H9 (cell line): ENCODE measurements around the gene TNIK. TPM values are rescaled to one million over a fixed set of nuclear protein-coding genes. Genes with fewer than 3 reads are reported as not detected.

Experiments used
- DNase-seq: peaks from one replicate; pipeline ENCODE4 v3.0.0-alpha.2; 2017
- H2AFZ ChIP-seq: one replicate; pipeline ENCODE4 v1.6.1; 2013; ENCODE audit warnings: mild to moderate bottlenecking, low read length, control low read depth, moderate library complexity
- H2AK5ac ChIP-seq: 2 replicates; pipeline ENCODE4 v1.6.1; 2013; ENCODE audit warnings: low read length, control low read depth, mixed read lengths; ENCODE audit not compliant: insufficient read length
- H2BK120ac ChIP-seq: one replicate; pipeline ENCODE4 v1.6.1; 2013; ENCODE audit warnings: low read depth, mild to moderate bottlenecking, low read length, control low read depth, inconsistent platforms; ENCODE audit not compliant: poor library complexity, severe bottlenecking
- H2BK12ac ChIP-seq: 2 replicates; pipeline ENCODE4 v1.6.1; 2013; ENCODE audit warnings: low read length, control low read depth, mixed read lengths, low read depth; ENCODE audit not compliant: insufficient read length
- H2BK15ac ChIP-seq: 2 replicates; pipeline ENCODE4 v1.6.1; 2013; ENCODE audit warnings: low read depth, low read length, control low read depth
- H2BK20ac ChIP-seq: one replicate; pipeline ENCODE4 v1.6.1; 2013; ENCODE audit warnings: low read depth, mild to moderate bottlenecking, low read length, control low read depth, inconsistent platforms; ENCODE audit not compliant: poor library complexity, severe bottlenecking
- H2BK5ac ChIP-seq: 2 replicates; pipeline ENCODE4 v1.6.1; 2013; ENCODE audit warnings: low read length, control low read depth, mixed read lengths; ENCODE audit not compliant: insufficient read length
- H3K14ac ChIP-seq: 2 replicates; pipeline ENCODE4 v1.6.1; 2013; ENCODE audit warnings: low read length, control low read depth; ENCODE audit not compliant: insufficient read depth
- H3K18ac ChIP-seq: 2 replicates; pipeline ENCODE4 v1.6.1; 2013; ENCODE audit warnings: low read depth, mild to moderate bottlenecking, mixed read lengths, low read length, control low read depth; ENCODE audit not compliant: insufficient read length
- H3K23ac ChIP-seq: 2 replicates; pipeline ENCODE4 v1.6.1; 2013; ENCODE audit warnings: low read length, control low read depth, mixed read lengths, low read depth; ENCODE audit not compliant: insufficient read length
- H3K23me2 ChIP-seq: 2 replicates; pipeline ENCODE4 v1.6.1; 2013; ENCODE audit warnings: low read depth, mild to moderate bottlenecking, mixed read lengths, low read length, control low read depth; ENCODE audit not compliant: insufficient read length, poor library complexity, severe bottlenecking
- H3K27ac ChIP-seq: 2 replicates; pipeline ENCODE4 v1.5.1; 2013; ENCODE audit warnings: low read length, control low read depth, mixed read lengths, low read depth; ENCODE audit not compliant: insufficient read length
- H3K27me3 ChIP-seq: 2 replicates; pipeline ENCODE4 v1.6.1; 2013; ENCODE audit warnings: low read length, control low read depth, inconsistent platforms; ENCODE audit not compliant: insufficient read depth
- H3K4ac ChIP-seq: 2 replicates; pipeline ENCODE4 v1.6.1; 2013; ENCODE audit warnings: low read depth, mild to moderate bottlenecking, control low read depth, inconsistent platforms, low read length, moderate library complexity
- H3K4me1 ChIP-seq: 2 replicates; pipeline ENCODE4 v1.6.1; 2013; ENCODE audit warnings: low read length, control low read depth, inconsistent platforms; ENCODE audit not compliant: insufficient read depth
- H3K4me2 ChIP-seq: 2 replicates; pipeline ENCODE4 v1.6.1; 2013; ENCODE audit warnings: low read length, control low read depth, mixed read lengths; ENCODE audit not compliant: insufficient read length, insufficient read depth
- H3K56ac ChIP-seq: 2 replicates; pipeline ENCODE4 v1.6.1; 2013; ENCODE audit warnings: low read depth, mild to moderate bottlenecking, mixed read lengths, low read length, control low read depth; ENCODE audit not compliant: insufficient read length
- H3K79me1 ChIP-seq: 2 replicates; pipeline ENCODE4 v1.6.1; 2013; ENCODE audit warnings: low read depth, mild to moderate bottlenecking, moderate library complexity, low read length, control low read depth, inconsistent platforms; ENCODE audit not compliant: insufficient read depth, poor library complexity, severe bottlenecking
- H3K79me2 ChIP-seq: 2 replicates; pipeline ENCODE4 v1.6.1; 2013; ENCODE audit warnings: low read length, control low read depth, inconsistent platforms; ENCODE audit not compliant: insufficient read depth
- H3K9ac ChIP-seq: 2 replicates; pipeline ENCODE4 v1.6.1; 2013; ENCODE audit warnings: low read length, control low read depth, mixed read lengths; ENCODE audit not compliant: insufficient read length; ENCODE audit errors: extremely low read depth
- H3K9me3 ChIP-seq: one replicate; pipeline ENCODE4 v1.6.1; 2013; ENCODE audit warnings: low read depth, low read length, inconsistent platforms; ENCODE audit not compliant: control insufficient read depth
- H3T11ph ChIP-seq: one replicate; pipeline ENCODE4 v1.6.1; 2013; ENCODE audit warnings: mild to moderate bottlenecking, low read length, control low read depth, inconsistent platforms
- H4K20me1 ChIP-seq: one replicate; pipeline ENCODE4 v1.6.1; 2013; ENCODE audit not compliant: control insufficient read depth, insufficient read length, insufficient read depth
- H4K5ac ChIP-seq: 2 replicates; pipeline ENCODE4 v1.6.1; 2013; ENCODE audit warnings: low read depth, mild to moderate bottlenecking, mixed read lengths, low read length, control low read depth; ENCODE audit not compliant: insufficient read length
- H4K8ac ChIP-seq: replicated peaks from 2 replicates; pipeline ENCODE4 v1.6.1; 2013; ENCODE audit warnings: low read length, control low read depth, mixed read lengths, low read depth; ENCODE audit not compliant: insufficient read length
- H4K91ac ChIP-seq: 2 replicates; pipeline ENCODE4 v1.6.1; 2013; ENCODE audit warnings: low read depth, mild to moderate bottlenecking, moderate library complexity, mixed read lengths, low read length, control low read depth; ENCODE audit not compliant: insufficient read length
- H3K27ac Mint-ChIP-seq, 3 experiments: 2 replicates in 2 of 3; 3 replicates in 1 of 3; pipeline ENCODE4 v1.8.0; 2020 to 2021; ENCODE audit warnings: mixed read lengths in 3 of 3, mild to moderate bottlenecking in 1 of 3, moderate library complexity in 1 of 3
- H3K27me3 Mint-ChIP-seq: 2 replicates; pipeline ENCODE4 v1.8.0; 2021; ENCODE audit warnings: low read depth, mild to moderate bottlenecking, moderate library complexity, mixed read lengths
- H3K36me3 Mint-ChIP-seq, 3 experiments: 2 replicates in 2 of 3; 3 replicates in 1 of 3; pipeline ENCODE4 v1.8.0; 2020 to 2021; ENCODE audit warnings: low read depth in 3 of 3, mixed read lengths in 3 of 3; ENCODE audit not compliant: insufficient read depth in 1 of 3
- H3K4me1 Mint-ChIP-seq, 2 experiments: 2 replicates each; pipeline ENCODE4 v1.8.0; 2020; ENCODE audit warnings: mixed read lengths in 2 of 2
- H3K4me3 Mint-ChIP-seq, 2 experiments: 2 replicates in 1 of 2; 3 replicates in 1 of 2; pipeline ENCODE4 v1.8.0; 2020 to 2021; ENCODE audit warnings: mild to moderate bottlenecking in 2 of 2, mixed read lengths in 2 of 2, moderate library complexity in 1 of 2
- H3K9me3 Mint-ChIP-seq, 2 experiments: 2 replicates in 1 of 2; 3 replicates in 1 of 2; pipeline ENCODE4 v1.8.0; 2020; ENCODE audit warnings: mild to moderate bottlenecking in 2 of 2, mixed read lengths in 2 of 2, moderate library complexity in 1 of 2
- total RNA-seq: library from RNA; stranded (reverse); gene quantifications from 2 replicates; pipeline ENCODE4 v1.2.1, GENCODE V29; 2021
- TF ChIP-seq, protein P1 (sequence below): fragments of 200-600 bp; sonication (generic); conservative IDR thresholded peaks from 3 replicates; pipeline ENCODE4 v1.8.0; 2021; ENCODE audit warnings: antibody characterized with exemption, mild to moderate bottlenecking

TNIK gene
- total RNA-seq, 1 experiment from 2014 or later: 15.9 TPM

- Histone ChIP-seq H3K9me3 (no peaks in the 10 kb centered on the region), H3T11ph (no peak overlapping the region), H3K23me2 (no peaks in the 10 kb centered on the region), H2BK12ac (no peak overlapping the region), H4K8ac (no peak overlapping the region), H2BK15ac (no peak overlapping the region), H3K23ac (no peak overlapping the region), H3K4ac (no peak overlapping the region), H3K18ac (no peak overlapping the region), H2BK5ac (no peak overlapping the region), H3K9ac (no peak overlapping the region), H4K20me1 (no peaks in the 10 kb centered on the region), H3K79me2 (peaks cover 10% of the 10 kb centered on the region; the same call in 1 of the 2 replicates), H2BK20ac (no peak overlapping the region), H3K4me2 (no peak overlapping the region), H3K27me3 (no peaks in the 10 kb centered on the region), H2AFZ (no peak overlapping the region), H4K5ac (no peak overlapping the region), H2BK120ac (no peak overlapping the region), H2AK5ac (no peak overlapping the region), H3K27ac (no peak overlapping the region), H3K4me1 (peaks cover 10% of the 10 kb centered on the region; the same call in 1 of the 2 replicates), H3K79me1 (no peaks in the 10 kb centered on the region), H4K91ac (no peak overlapping the region), H3K56ac (no peak overlapping the region), H3K14ac (no peak overlapping the region)
- Mint-ChIP-seq H3K9me3 (no peaks in the 10 kb centered on the region), H3K36me3 (no peaks in the 10 kb centered on the region), H3K27ac (no peak overlapping the region), H3K27me3 (no peaks in the 10 kb centered on the region), H3K4me3 (no peak overlapping the region), H3K4me1 (peaks cover 22 to 34% of the 10 kb centered on the region in 2 experiments)
- TF ChIP-seq, protein P1, sequence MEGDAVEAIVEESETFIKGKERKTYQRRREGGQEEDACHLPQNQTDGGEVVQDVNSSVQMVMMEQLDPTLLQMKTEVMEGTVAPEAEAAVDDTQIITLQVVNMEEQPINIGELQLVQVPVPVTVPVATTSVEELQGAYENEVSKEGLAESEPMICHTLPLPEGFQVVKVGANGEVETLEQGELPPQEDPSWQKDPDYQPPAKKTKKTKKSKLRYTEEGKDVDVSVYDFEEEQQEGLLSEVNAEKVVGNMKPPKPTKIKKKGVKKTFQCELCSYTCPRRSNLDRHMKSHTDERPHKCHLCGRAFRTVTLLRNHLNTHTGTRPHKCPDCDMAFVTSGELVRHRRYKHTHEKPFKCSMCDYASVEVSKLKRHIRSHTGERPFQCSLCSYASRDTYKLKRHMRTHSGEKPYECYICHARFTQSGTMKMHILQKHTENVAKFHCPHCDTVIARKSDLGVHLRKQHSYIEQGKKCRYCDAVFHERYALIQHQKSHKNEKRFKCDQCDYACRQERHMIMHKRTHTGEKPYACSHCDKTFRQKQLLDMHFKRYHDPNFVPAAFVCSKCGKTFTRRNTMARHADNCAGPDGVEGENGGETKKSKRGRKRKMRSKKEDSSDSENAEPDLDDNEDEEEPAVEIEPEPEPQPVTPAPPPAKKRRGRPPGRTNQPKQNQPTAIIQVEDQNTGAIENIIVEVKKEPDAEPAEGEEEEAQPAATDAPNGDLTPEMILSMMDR: no peak
- DNase-seq: no peak
Observed at GRCh38 chr3:171376596-171376947, 83.6 kb downstream of the TNIK start.
